Adrenal gland (tissue), 5 donors: Measurements from ENCODE around the gene APBB1.

Experiments
- POLR2A ChIP-seq, 2 donors: fragments of 450-650 bp; IDR thresholded peaks; one replicate each; pipeline ENCODE4 v1.6.1; 2017; ENCODE audit warnings: antibody characterized with exemption in 2 of 2, mild to moderate bottlenecking in 2 of 2, moderate library complexity in 1 of 2
- TF ChIP-seq, protein P1 (sequence below), 6 experiments: fragments of 450-650 bp in 4 of 6; fragments of 200-600 bp in 2 of 6; sonication (generic) in 1 of 6; IDR thresholded peaks; 1 replicate in 5 of 6; 2 replicates in 1 of 6; pipeline versions ENCODE4 v1.5.1 to v1.8.0; 2016 to 2021; ENCODE audit warnings: antibody characterized with exemption in 6 of 6, mild to moderate bottlenecking in 2 of 6, moderate library complexity in 1 of 6
- donor health status: DM: no; HTN: no; CAD: no.

DNA sequence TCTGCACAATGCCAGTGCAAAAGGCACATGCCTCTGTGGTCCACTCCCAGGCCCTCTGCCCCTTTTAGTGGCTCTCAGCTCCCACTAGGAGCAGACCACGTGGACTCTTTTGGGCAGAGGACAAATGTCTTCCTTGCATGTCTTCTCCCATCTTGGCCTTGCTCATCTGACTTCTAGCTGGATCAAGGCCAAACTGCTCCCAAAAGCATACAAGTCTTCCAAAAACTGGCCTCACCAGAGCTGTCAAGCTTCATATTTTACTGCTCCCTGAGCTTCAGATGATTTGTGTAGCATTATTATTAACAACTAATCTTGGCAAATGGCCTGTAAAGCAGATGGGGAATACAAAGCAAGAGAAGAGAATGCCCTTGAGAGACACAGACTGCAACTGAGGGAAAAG lies 21.7 kb downstream of the APBB1 start:
- TF ChIP-seq, protein P1, sequence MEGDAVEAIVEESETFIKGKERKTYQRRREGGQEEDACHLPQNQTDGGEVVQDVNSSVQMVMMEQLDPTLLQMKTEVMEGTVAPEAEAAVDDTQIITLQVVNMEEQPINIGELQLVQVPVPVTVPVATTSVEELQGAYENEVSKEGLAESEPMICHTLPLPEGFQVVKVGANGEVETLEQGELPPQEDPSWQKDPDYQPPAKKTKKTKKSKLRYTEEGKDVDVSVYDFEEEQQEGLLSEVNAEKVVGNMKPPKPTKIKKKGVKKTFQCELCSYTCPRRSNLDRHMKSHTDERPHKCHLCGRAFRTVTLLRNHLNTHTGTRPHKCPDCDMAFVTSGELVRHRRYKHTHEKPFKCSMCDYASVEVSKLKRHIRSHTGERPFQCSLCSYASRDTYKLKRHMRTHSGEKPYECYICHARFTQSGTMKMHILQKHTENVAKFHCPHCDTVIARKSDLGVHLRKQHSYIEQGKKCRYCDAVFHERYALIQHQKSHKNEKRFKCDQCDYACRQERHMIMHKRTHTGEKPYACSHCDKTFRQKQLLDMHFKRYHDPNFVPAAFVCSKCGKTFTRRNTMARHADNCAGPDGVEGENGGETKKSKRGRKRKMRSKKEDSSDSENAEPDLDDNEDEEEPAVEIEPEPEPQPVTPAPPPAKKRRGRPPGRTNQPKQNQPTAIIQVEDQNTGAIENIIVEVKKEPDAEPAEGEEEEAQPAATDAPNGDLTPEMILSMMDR (IDR thresholded peaks at IDR 0.05) = no peak
- TF ChIP-seq POLR2A (IDR thresholded peaks at IDR 0.05) = no peak
